HCT116 (cell line): Measurements from ENCODE around the gene MAML1. TPM values are rescaled to one million over a fixed set of nuclear protein-coding genes. Genes with fewer than 3 reads are reported as not detected.

ENCODE experiments used
- ATAC-seq: fragments of 200-7000 bp; cut with Tn5 transposase; 2 replicates; pipeline ENCODE4 v1.9.1; 2020; ENCODE audit warnings: mild to moderate bottlenecking, moderate library complexity
- BruUV-seq: library from RNA; stranded (reverse); fragments of 400-500 nt; replicated peaks from 2 replicates; lab custom pipeline; 2021; lab: Mats Ljungman, UMichigan
- CTCF ChIA-PET: fragments of 300-600 bp; sonication (Branson Sonifier 250); formaldehyde crosslinking; loops from one replicate; lab custom pipeline; 2021; ENCODE audit warnings: antibody characterized with exemption; lab: Charles Lee
- POLR2A ChIA-PET: fragments of 300-600, 350-600 bp; sonication (Branson Sonifier 250); formaldehyde crosslinking; loops from one replicate; lab custom pipeline; 2021; ENCODE audit warnings: antibody characterized with exemption; lab: Charles Lee
- RAD21 ChIA-PET, 2 experiments: fragments of 300-600 bp; sonication (Branson Sonifier 250); formaldehyde crosslinking; loops; one replicate each; lab custom pipeline; 2023; ENCODE audit warnings: low total read pairs in 2 of 2; ENCODE audit not compliant: uncharacterized antibody in 2 of 2, unreplicated experiment in 2 of 2, low non-redundant PET in 1 of 2; lab: Charles Lee
- DNase-seq: peaks from one replicate; pipeline ENCODE4 v3.0.0-alpha.2; 2010; ENCODE audit warnings: low read depth, low spot score
- H2AFZ ChIP-seq: fragments of 200-600 bp; shearing (Covaris generic), sonication (generic); 2 replicates; pipeline ENCODE4 v1.6.1; 2017; ENCODE audit warnings: low read depth, mixed run types, mixed read lengths, antibody characterized with exemption, low read length; ENCODE audit not compliant: poor library complexity, severe bottlenecking
- H3K27ac ChIP-seq: 2 replicates; pipeline ENCODE4 v1.5.1; 2012; ENCODE audit warnings: low read depth, low read length
- H3K27me3 ChIP-seq: fragments of 200-600 bp; sonication (generic); 2 replicates; pipeline ENCODE4 v1.6.1; 2016; ENCODE audit warnings: mixed run types, low read length, mixed read lengths; ENCODE audit not compliant: insufficient read depth
- H3K36me3 ChIP-seq, 2 experiments: fragments of 200-500 bp in 1 of 2; fragments of 200-600 bp in 1 of 2; sonication (Bioruptor generic) in 1 of 2; sonication (generic) in 1 of 2; 2 replicates each; pipeline versions ENCODE4 v1.5.1 to v1.6.1; 2014 to 2016; ENCODE audit warnings: low read length in 2 of 2, inconsistent platforms in 1 of 2, mixed read lengths in 1 of 2, mixed run types in 1 of 2; ENCODE audit not compliant: insufficient read depth in 2 of 2, control insufficient read depth in 1 of 2
- H3K4me1 ChIP-seq, 2 experiments: fragments of 200-600 bp in 1 of 2; sonication (generic) in 1 of 2; 2 replicates each; pipeline versions ENCODE4 v1.5.1 to v1.6.1; 2012 to 2017; ENCODE audit warnings: low read length in 2 of 2, inconsistent platforms in 1 of 2, mild to moderate bottlenecking in 1 of 2, mixed read lengths in 1 of 2, mixed run types in 1 of 2, moderate library complexity in 1 of 2; ENCODE audit not compliant: insufficient read depth in 2 of 2, control insufficient read depth in 1 of 2
- H3K4me2 ChIP-seq: fragments of 200-600 bp; sonication (generic); 2 replicates; pipeline ENCODE4 v1.6.1; 2017; ENCODE audit warnings: mixed run types, low read length, mixed read lengths
- H3K4me3 ChIP-seq, 2 experiments: fragments of 200-600 bp in 1 of 2; sonication (generic) in 1 of 2; replicated peaks in 1 of 2; 2 replicates each; pipeline ENCODE4 v1.5.1; 2011 to 2016; ENCODE audit warnings: low read length in 2 of 2, control low read depth in 1 of 2, low read depth in 1 of 2, mild to moderate bottlenecking in 1 of 2, mixed read lengths in 1 of 2, mixed run types in 1 of 2
- H3K79me2 ChIP-seq: fragments of 200-600 bp; sonication (generic); 2 replicates; pipeline ENCODE4 v1.6.1; 2017; ENCODE audit warnings: mild to moderate bottlenecking, mixed run types, low read length, moderate library complexity, mixed read lengths; ENCODE audit not compliant: insufficient read depth
- H3K9ac ChIP-seq: fragments of 200-600 bp; sonication (generic); 2 replicates; pipeline ENCODE4 v1.6.1; 2016; ENCODE audit warnings: low read length, mixed read lengths
- H3K9me2 ChIP-seq: fragments of 200-600 bp; sonication (generic), shearing (Covaris generic); 2 replicates; pipeline ENCODE4 v1.6.1; 2017; ENCODE audit warnings: mixed run types, mild to moderate bottlenecking, moderate library complexity; ENCODE audit not compliant: insufficient read depth
- H3K9me3 ChIP-seq, 2 experiments: fragments of 200-500 bp in 1 of 2; fragments of 200-600 bp in 1 of 2; sonication (Bioruptor generic) in 1 of 2; sonication (generic) in 1 of 2; 2 replicates each; pipeline ENCODE4 v1.6.1; 2014 to 2017; ENCODE audit warnings: low read length in 2 of 2, mixed read lengths in 2 of 2, inconsistent platforms in 1 of 2, low read depth in 1 of 2, mild to moderate bottlenecking in 1 of 2, mixed run types in 1 of 2, moderate library complexity in 1 of 2; ENCODE audit not compliant: control insufficient read depth in 1 of 2, insufficient read depth in 1 of 2
- H4K20me1 ChIP-seq: fragments of 200-600 bp; sonication (generic), shearing (Covaris generic); 2 replicates; pipeline ENCODE4 v1.6.1; 2017; ENCODE audit warnings: mixed run types, mild to moderate bottlenecking, moderate library complexity; ENCODE audit not compliant: insufficient read depth
- ATF3 ChIP-seq: IDR thresholded peaks from 2 replicates; pipeline ENCODE4 v1.6.1; 2012
- CTCF ChIP-seq, 3 experiments: fragments of 200-600 bp in 1 of 3; sonication (generic) in 1 of 3; IDR thresholded peaks in 2 of 3; conservative IDR thresholded peaks in 1 of 3; 2 replicates each; pipeline ENCODE4 v1.5.1; 2012 to 2017; ENCODE audit warnings: low read depth in 2 of 3, low read length in 2 of 3, antibody characterized with exemption in 1 of 3, borderline replicate concordance in 1 of 3, control low read depth in 1 of 3, mild to moderate bottlenecking in 1 of 3, mixed read lengths in 1 of 3, mixed run types in 1 of 3, moderate library complexity in 1 of 3; ENCODE audit not compliant: insufficient read depth in 1 of 3
- JUND ChIP-seq: IDR thresholded peaks from 2 replicates; pipeline ENCODE4 v1.6.1; 2012
- RAD21 ChIP-seq: IDR thresholded peaks from 2 replicates; pipeline ENCODE4 v1.6.1; 2012; ENCODE audit warnings: low read depth, mild to moderate bottlenecking
- SIN3A ChIP-seq: IDR thresholded peaks from 2 replicates; pipeline ENCODE4 v1.6.1; 2012; ENCODE audit warnings: low read depth
- SP1 ChIP-seq: IDR thresholded peaks from 2 replicates; pipeline ENCODE4 v1.6.1; 2012; ENCODE audit warnings: low read depth
- TCF7L2 ChIP-seq: IDR thresholded peaks from 2 replicates; pipeline ENCODE4 v1.7.0; 2011; ENCODE audit warnings: borderline replicate concordance, inconsistent platforms; ENCODE audit not compliant: insufficient read depth, insufficient read length; ENCODE audit errors: extremely low read depth
- intact Hi-C: fragments of 100-400 bp; cut with micrococcal nuclease; formaldehyde crosslinking; loops from 2 replicates; pipeline ENCODE4 v1.10.0; 2022
- total RNA-seq: library from RNA; stranded (reverse); gene quantifications from one replicate; pipeline ENCODE4 v1.2.1, GENCODE V29; 2021; ENCODE audit not compliant: unreplicated experiment

The MAML1 gene
- total RNA-seq, 1 experiment from 2014 or later, result 29.5 TPM

DNA sequence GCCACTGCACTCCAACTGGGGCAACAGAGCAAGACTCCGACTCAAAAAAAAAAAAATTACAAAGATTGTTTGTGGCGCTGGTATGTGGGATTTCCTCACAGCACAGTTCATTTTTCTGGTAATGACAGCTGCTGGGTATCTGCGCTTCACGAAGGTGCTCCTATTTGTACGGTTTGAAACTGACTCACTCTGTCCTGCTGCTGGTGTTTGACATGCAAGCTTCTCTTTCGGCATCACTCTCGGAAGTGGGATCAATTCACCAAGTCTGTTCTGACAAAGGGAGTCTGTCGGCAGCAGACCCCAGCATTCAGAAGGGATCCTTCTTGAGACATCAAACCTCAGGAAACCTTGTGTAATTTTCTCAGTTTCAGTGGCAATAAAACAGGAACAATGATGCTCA, 26.3 kb downstream of the MAML1 start:
- H3K4me1 ChIP-seq, result peaks cover 11 to 40% of the 10 kb centered on the region in 2 experiments
- POLR2A ChIA-PET, result no interaction called here

More for the DNA sequence above, 26.3 kb downstream of the MAML1 start:
- H3K27ac ChIP-seq, result no peak overlapping the region
- H3K4me2 ChIP-seq, result no peak overlapping the region
- no peaks in the 10 kb centered on the region for H3K9me2 ChIP-seq
- CTCF ChIA-PET, result no interaction called here
- H2AFZ ChIP-seq, result no peak overlapping the region
- ATAC-seq, result no peak
- no peaks in the 10 kb centered on the region for H3K27me3 ChIP-seq
- H4K20me1 ChIP-seq, result peaks cover 14% of the 10 kb centered on the region; the same call in 1 of the 2 replicates
- intact Hi-C loops, result no loop called here
- H3K4me3 ChIP-seq, result no peak overlapping the region
- no TSS peak for BruUV-seq
- no peak for DNase-seq
- H3K79me2 ChIP-seq, result peaks cover 75% of the 10 kb centered on the region
- H3K36me3 ChIP-seq, result no peaks in the 10 kb centered on the region
- TF ChIP-seq CTCF (IDR thresholded peaks at IDR 0.05 in 2 of 3, conservative IDR thresholded peaks at IDR 0.05 in 1 of 3; ENCODE audit: borderline replicate concordance in 1 of 3, insufficient read depth in 1 of 3, low read depth in 2 of 3, low read length in 2 of 3) (no peak), RAD21 (no peak), SP1 (no peak), ATF3 (no peak), SIN3A (no peak), TCF7L2 (no peak), JUND (no peak)
- H3K9me3 ChIP-seq, result no peaks in the 10 kb centered on the region
- H3K9ac ChIP-seq, result no peak overlapping the region
- RAD21 ChIA-PET, result no interaction called here
